AML-193 (cell line): ENCODE measurements around the gene CHCHD3.
A peak's percentile ranks its signal among the peaks of the same experiment; 100 is the strongest.
"Not testable (repeated sequence)": the region's sequence is repeated elsewhere in the genome, so short reads cannot be mapped to it uniquely, and the experiment has no call there.

ENCODE experiments used
- DNase-seq, 2 experiments: peaks; one replicate each; lab custom pipeline; 2025; lab: John Stamatoyannopoulos, UW

CHCHD3 gene

GRCh38 chr7:132947011-132947410 lies 134.9 kb downstream of the CHCHD3 start:
- DNase-seq, result no peak

GRCh38 chr7:132944774-132945173 lies 137.1 kb downstream of the CHCHD3 start:
- no peak for DNase-seq

GRCh38 chr7:132943645-132944044 lies 138.2 kb downstream of the CHCHD3 start:
- DNase-seq, result no peak

- no peak for DNase-seq
Observed at GRCh38 chr7:132942701-132943100, 139.2 kb downstream of the CHCHD3 start.

- DNase-seq, result no peak
Observed at GRCh38 chr7:132941905-132942304, 140.0 kb downstream of the CHCHD3 start.

DNA sequence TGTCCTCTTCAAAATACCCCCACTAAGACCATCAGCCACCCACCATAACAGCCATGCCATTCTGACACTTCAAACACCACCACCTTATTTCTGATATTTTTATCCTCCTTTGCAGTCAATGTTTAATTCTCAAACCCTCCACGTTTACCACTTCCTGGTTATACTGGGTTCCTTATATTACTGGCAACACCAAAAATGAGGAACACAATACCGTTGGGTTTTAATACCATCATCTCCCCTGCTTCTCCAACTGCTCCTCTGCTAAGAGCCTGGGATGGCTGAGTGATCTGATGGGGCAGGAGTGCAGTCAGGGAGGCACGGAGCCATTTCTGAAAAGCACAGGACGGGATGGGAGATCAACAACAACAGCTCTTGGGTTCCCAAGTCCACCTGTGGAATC lies 140.5 kb downstream of the CHCHD3 start:
- peak; percentile 9 to 18 for DNase-seq

DNA sequence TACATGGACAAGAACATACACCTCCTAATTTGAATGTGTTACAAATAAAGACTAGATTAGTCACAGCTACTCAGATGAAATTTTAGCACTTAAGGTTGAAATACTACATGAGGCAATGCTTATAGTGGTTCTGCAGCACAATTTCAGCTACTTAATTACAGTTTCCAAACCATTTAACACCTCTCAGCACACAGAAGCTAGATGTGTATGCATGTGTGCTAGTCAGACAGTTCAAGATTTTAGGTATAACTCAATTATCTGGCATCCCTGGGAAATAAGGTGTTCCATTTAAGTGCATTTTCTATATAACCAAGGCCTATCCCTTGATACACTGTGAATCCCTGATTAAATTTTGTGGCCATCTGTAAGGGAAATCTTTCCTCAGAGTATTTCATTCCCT lies 141.8 kb downstream of the CHCHD3 start:
- DNase-seq, result no peak

- DNase-seq, result no peak
Observed at GRCh38 chr7:132939495-132939894, 142.4 kb downstream of the CHCHD3 start.

GRCh38 chr7:132937286-132937685 lies 144.6 kb downstream of the CHCHD3 start:
- no peak for DNase-seq

- DNase-seq, result no peak
Observed at GRCh38 chr7:132935608-132936007, 146.3 kb downstream of the CHCHD3 start.

DNA sequence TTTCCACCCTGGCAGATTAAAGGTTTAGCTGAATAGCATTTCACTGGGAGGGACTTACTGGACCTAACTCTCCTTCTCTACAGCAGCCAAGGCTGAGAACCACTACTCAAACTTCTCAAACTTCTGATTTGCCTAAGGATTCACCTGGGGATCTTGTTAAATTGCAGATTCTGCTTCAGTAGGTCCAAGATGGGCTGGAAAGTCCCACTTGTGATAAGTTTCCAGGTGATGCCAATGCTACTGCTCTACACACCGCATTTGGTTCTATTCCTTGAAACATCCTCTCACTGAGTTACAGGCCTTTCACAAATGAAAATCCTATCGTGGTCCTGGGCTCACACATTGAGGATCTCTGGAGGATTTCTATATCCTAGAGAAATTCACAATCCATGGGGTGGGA lies 147.9 kb downstream of the CHCHD3 start:
- DNase-seq, result no peak

GRCh38 chr7:132933072-132933458 lies 148.8 kb downstream of the CHCHD3 start:
- no peak for DNase-seq

- DNase-seq, result no peak
Observed at GRCh38 chr7:132932296-132933071, 149.4 kb downstream of the CHCHD3 start.

DNA sequence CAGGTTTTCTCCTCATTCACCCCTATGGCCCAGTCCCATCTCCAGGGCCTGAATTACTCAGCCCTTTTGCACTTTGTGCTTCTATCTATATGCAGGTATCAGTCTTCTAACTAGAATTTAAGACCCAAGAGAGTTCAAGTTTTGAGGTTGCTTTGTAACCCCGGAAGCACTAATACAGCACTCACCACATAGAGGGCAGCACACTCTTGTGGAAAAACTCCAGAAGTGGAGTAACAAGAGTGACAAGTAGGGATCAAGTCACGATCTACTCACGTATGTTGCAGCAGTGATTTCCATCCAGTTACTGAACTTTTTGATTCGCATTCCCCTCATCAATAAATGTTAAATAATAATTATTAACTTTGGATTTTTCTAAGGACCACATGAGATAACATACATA lies 151.0 kb downstream of the CHCHD3 start:
- no peak for DNase-seq

DNA sequence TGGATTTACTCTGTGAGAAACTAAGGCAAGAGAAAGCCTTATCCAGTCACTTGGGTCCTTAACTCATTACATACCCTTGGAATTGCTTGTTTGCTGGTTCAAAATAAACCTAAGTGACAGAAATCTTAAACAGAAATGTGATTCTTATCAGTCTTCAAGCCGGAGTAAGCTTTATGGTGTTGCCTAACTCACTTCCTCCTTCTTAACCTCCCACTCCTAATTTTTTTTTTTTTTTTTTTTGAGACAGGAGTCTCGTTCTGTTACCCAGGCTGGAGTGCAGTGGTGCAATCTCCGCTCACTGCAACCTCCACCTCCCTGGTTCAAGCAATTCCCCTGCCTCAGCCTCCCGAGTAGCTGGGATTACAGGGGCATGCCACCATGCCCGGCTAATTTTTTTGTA lies 151.9 kb downstream of the CHCHD3 start:
- peak; percentile 46 to 51 for DNase-seq

- no peak for DNase-seq
Observed at GRCh38 chr7:132919771-132920170, 162.1 kb downstream of the CHCHD3 start.

- no peak for DNase-seq
Observed at GRCh38 chr7:132915647-132916046, 166.2 kb downstream of the CHCHD3 start.

GRCh38 chr7:132910657-132911056 lies 171.2 kb downstream of the CHCHD3 start:
- DNase-seq, result no peak

- no peak for DNase-seq
Observed at GRCh38 chr7:132907380-132907940, 174.4 kb downstream of the CHCHD3 start.

DNA sequence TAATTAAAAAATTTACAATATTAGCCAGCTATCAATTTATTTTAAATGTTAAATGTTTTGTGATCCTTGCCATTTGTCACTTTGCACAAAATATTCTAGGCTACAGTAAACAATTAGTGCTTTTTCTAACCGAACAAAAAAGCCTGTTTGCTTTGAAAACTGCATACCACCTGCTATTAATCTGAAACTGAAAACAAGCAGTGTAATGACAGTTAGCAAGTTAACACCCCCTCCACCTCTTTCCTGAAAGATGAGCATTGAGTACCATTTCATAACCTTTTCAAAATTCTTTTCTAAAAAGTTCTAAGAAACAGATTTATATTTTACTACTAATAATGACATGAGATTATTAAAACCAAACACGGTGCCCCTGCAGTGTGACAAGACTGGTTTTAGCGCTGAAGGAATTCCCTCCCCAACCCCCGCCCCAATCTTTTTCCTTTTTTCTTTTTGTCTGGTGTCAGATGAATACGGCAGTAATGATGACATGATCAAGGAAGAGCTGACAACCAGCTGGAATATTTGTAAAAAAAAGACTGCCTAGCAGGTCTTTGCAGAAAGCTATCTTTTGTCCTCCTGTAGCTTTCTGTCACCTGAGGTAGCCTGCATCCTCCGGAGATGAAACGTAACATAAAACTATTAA lies 175.6 kb downstream of the CHCHD3 start:
- DNase-seq, result no peak

DNA sequence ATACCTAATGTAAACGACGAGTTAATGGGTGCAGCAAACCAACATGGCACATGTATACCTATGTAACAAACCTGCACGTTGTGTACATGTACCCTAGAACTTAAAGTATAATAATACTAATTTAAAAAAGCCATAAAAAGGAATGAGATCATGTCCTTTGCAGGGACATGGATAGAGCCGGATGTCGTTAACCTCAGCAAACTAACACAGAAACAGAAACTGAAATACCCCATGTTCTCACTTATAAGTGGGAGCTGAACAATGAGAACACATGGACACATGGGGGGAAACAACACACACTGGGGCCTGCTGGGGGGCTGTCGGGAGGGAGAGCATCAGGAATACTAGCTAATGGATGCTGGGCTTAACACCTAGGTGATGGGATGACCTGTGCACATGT lies 176.8 kb downstream of the CHCHD3 start:
- not testable (repeated sequence) for DNase-seq

GRCh38 chr7:132904209-132904608 lies 177.7 kb downstream of the CHCHD3 start:
- DNase-seq, result no peak

DNA sequence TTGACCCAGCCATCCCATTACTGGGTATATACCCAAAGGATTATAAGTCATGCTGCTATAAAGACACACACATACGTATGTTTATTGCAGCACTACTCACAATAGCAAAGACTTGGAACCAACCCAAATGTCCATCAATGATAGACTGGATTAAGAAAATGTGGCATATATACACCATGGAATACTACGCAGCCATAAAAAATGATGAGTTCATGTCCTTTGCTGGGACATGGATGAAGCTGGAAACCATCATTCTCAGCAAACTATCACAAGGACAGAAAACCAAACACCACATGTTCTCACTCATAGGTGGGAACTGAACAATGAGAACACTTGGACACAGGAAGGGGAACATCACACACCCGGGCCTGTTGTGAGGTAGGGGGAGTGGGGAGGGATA lies 179.6 kb downstream of the CHCHD3 start:
- DNase-seq, result not testable (repeated sequence)
